ENCODE data around the gene FBXW4.

Gene FBXW4

GRCh38 chr10:101565370-101565900 lies 129.5 kb downstream of the FBXW4 start:
- no peak overlapping the region for H3K27ac ChIP-seq (ENCODE audit: extremely low read depth, low read depth, low read length)
- no peaks in the 10 kb centered on the region for H3K36me3 ChIP-seq (ENCODE audit: control insufficient read depth in 2 of 2, insufficient read depth in 1 of 2, low read length in 2 of 2)
- no peak overlapping the region for H3K4me3 ChIP-seq (ENCODE audit: low read depth, low read length)
- ChIA-PET POLR2A (no interaction called here), CTCF (interaction anchor here (1.2 kb wide), 1 partner anchor 351 kb away, joined by 6 read pairs; no protein-coding TSS in a partner anchor)
- H3K9me3 ChIP-seq (ENCODE audit: control insufficient read depth, insufficient read depth, low read depth, low read length): no peaks in the 10 kb centered on the region
- H3K4me1 ChIP-seq (ENCODE audit: control insufficient read depth, insufficient read depth, low read length): no peaks in the 10 kb centered on the region
- TF ChIP-seq ZBTB1 (tag by site-specific recombination; IDR thresholded peaks at IDR 0.05): no peak
- no peak for TF ChIP-seq ZBTB8A (tag by site-specific recombination; IDR thresholded peaks at IDR 0.05)
- TF ChIP-seq ZNF580 (tag by site-specific recombination; IDR thresholded peaks at IDR 0.05): peak; percentile 15; the same call in 1 of the 2 replicates
- TF ChIP-seq ZNF544 (tag by site-specific recombination; IDR thresholded peaks at IDR 0.05): no peak
- TF ChIP-seq TRIM28 (IDR thresholded peaks at IDR 0.05; ENCODE audit: borderline replicate concordance, low read length): no peak

GRCh38 chr10:101564490-101564991 lies 130.4 kb downstream of the FBXW4 start:
- TF ChIP-seq ZNF26 (tag by site-specific recombination; IDR thresholded peaks at IDR 0.05) (no peak), KLF16 (tag by site-specific recombination; IDR thresholded peaks at IDR 0.05) (no peak), ZFHX2 (tag by site-specific recombination; conservative IDR thresholded peaks at IDR 0.05) (peak; percentile 63), KLF1 (tag by site-specific recombination; IDR thresholded peaks at IDR 0.05) (peak; percentile 44; the same call in 1 of the 2 replicates), PRDM10 (tag by site-specific recombination; IDR thresholded peaks at IDR 0.05) (peak; percentile 55; the same call in 1 of the 2 replicates), REST (tag by site-specific recombination; IDR thresholded peaks at IDR 0.05) (no peak), EGR2 (tag by site-specific recombination; IDR thresholded peaks at IDR 0.05; ENCODE audit: low read depth) (peak; percentile 81)
- Histone ChIP-seq H3K36me3 (ENCODE audit: control insufficient read depth in 2 of 2, insufficient read depth in 1 of 2, low read length in 2 of 2) (no peaks in the 10 kb centered on the region), H3K9me3 (ENCODE audit: control insufficient read depth, insufficient read depth, low read depth, low read length) (no peaks in the 10 kb centered on the region), H3K4me3 (ENCODE audit: low read depth, low read length) (no peak overlapping the region), H3K4me1 (ENCODE audit: control insufficient read depth, insufficient read depth, low read length) (no peaks in the 10 kb centered on the region), H3K27ac (ENCODE audit: extremely low read depth, low read depth, low read length) (no peak overlapping the region)
- ChIA-PET POLR2A (no interaction called here), CTCF (interaction anchor here (0.8 kb wide), 1 partner anchor 14 kb away, joined by 4 read pairs; no protein-coding TSS in a partner anchor)
